ENCODE data around the gene PITPNC1. TPM values are rescaled to one million over a fixed set of nuclear protein-coding genes. Genes with fewer than 3 reads are reported as not detected.
A peak's percentile ranks its signal among the peaks of the same experiment; 100 is the strongest.
"Not testable (repeated sequence)": the region's sequence is repeated elsewhere in the genome, so short reads cannot be mapped to it uniquely, and the experiment has no call there.

PITPNC1 gene
- total and polyA plus RNA-seq, 12 donors, result 6.6 to 28.0 (median 11.5) TPM

DNA sequence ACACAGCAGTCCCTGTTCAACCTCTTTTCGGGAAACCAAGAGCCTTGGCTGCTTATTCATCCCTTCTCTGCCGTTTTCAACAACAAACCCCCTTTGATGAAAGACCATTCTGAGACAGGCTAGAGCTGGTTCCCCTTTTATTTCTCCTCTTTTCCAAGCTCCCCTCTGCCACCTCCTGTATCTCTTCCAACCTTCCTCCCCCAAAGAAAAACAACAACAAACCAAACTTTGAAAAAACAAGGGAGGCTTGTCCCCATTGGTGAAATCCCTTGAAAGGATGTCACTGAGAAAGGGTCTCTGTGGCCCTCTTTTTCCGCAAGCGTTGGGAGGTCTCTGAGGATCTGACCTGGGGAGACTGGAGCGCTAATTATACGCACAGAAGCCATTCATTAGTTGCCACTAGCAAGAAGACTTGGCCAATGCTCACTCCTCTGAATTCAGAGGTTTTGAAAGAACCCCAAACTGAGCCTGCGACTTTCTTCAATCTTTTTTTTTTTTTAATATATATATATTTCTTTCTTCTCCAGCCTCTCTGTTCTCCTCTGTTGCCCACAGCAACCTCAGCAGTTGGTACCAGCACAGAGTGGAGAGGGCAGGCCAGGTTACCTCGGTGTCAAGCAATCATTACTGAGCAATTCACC lies 101.4 kb downstream of the PITPNC1 start:
- Histone ChIP-seq H3K27ac (peak overlapping the region in 7 of 10 donors; percentile 10 to 86 (median 56)), H3K4me3 (no peak overlapping the region), H3K9me3 (no peaks in the 10 kb centered on the region), H3K27me3 (no peaks in the 10 kb centered on the region), H3K4me1 (peaks cover 0 to 77% (median 29%) of the 10 kb centered on the region in 9 donors), H3K36me3 (no peaks in the 10 kb centered on the region)
- DNase-seq (no peak), ATAC-seq (no peak)
- intact Hi-C loops (cut with DNase I), result loop anchor here in 7 of 10 donors (5.0 to 10.0 kb wide), 5 partner anchors 96 to 209 kb away; partner anchors contain the start of gene PITPNC1 (in 2 of the 7)
- WGBS, 2 donors, result 80% methylated on average over 8 of the region's 8 CpGs
- TF ChIP-seq, protein P1, sequence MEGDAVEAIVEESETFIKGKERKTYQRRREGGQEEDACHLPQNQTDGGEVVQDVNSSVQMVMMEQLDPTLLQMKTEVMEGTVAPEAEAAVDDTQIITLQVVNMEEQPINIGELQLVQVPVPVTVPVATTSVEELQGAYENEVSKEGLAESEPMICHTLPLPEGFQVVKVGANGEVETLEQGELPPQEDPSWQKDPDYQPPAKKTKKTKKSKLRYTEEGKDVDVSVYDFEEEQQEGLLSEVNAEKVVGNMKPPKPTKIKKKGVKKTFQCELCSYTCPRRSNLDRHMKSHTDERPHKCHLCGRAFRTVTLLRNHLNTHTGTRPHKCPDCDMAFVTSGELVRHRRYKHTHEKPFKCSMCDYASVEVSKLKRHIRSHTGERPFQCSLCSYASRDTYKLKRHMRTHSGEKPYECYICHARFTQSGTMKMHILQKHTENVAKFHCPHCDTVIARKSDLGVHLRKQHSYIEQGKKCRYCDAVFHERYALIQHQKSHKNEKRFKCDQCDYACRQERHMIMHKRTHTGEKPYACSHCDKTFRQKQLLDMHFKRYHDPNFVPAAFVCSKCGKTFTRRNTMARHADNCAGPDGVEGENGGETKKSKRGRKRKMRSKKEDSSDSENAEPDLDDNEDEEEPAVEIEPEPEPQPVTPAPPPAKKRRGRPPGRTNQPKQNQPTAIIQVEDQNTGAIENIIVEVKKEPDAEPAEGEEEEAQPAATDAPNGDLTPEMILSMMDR (IDR thresholded peaks at IDR 0.05), result no peak

GRCh38 chr17:67479148-67479547 lies 102.1 kb downstream of the PITPNC1 start:
- H3K36me3 ChIP-seq, result no peaks in the 10 kb centered on the region
- ATAC-seq, result no peak
- H3K27me3 ChIP-seq, result no peaks in the 10 kb centered on the region
- H3K4me3 ChIP-seq, result no peak overlapping the region
- H3K27ac ChIP-seq, result peak overlapping the region in 3 of 10 donors; percentile 60 to 86 (median 65)
- TF ChIP-seq, protein P1 (IDR thresholded peaks at IDR 0.05), result no peak
- intact Hi-C loops (cut with DNase I), result loop anchor here in 7 of 10 donors (5.0 to 10.0 kb wide), 5 partner anchors 97 to 208 kb away; partner anchors contain the start of gene PITPNC1 (in 2 of the 7)
- DNase-seq, result no peak
- H3K4me1 ChIP-seq, result peaks cover 0 to 77% (median 24%) of the 10 kb centered on the region in 9 donors
- H3K9me3 ChIP-seq, result no peaks in the 10 kb centered on the region
- 85 to 90% methylated on average over 3 of the region's 3 CpGs for WGBS, 2 donors

GRCh38 chr17:67480959-67481358 lies 103.9 kb downstream of the PITPNC1 start:
- H3K9me3 ChIP-seq, ATAC-seq, H3K27me3 ChIP-seq, H3K36me3 ChIP-seq, H3K4me3 ChIP-seq, DNase-seq: not testable (repeated sequence)
- intact Hi-C loops (cut with DNase I), result loop anchor here in 3 of 10 donors (10.0 kb wide), 3 partner anchors 124 to 214 kb away; no protein-coding TSS in a partner anchor
- Histone ChIP-seq H3K4me1 (peaks cover 0 to 70% (median 9%) of the 10 kb centered on the region in 9 donors), H3K27ac (peak overlapping the region in 1 of 10 donors; percentile 76)
- WGBS, 2 donors, result 96 to 98% methylated on average over 11 of the region's 11 CpGs

GRCh38 chr17:67481808-67482207 lies 104.7 kb downstream of the PITPNC1 start:
- H3K9me3 ChIP-seq, result no peaks in the 10 kb centered on the region
- H3K27ac ChIP-seq, result peak overlapping the region in 1 of 10 donors; percentile 76
- intact Hi-C loops (cut with DNase I), result loop anchor here in 3 of 10 donors (10.0 kb wide), 3 partner anchors 123 to 213 kb away; no protein-coding TSS in a partner anchor
- H3K4me3 ChIP-seq, result no peak overlapping the region
- TF ChIP-seq, protein P1 (IDR thresholded peaks at IDR 0.05), result no peak
- 74 to 82% methylated on average over 4 of the region's 4 CpGs for WGBS, 2 donors
- H3K36me3 ChIP-seq, result no peaks in the 10 kb centered on the region
- ATAC-seq (peak in 2 of 8 donors; percentile 23 to 68), DNase-seq (no peak)
- H3K27me3 ChIP-seq, result no peaks in the 10 kb centered on the region
- peaks cover 0 to 68% (median 6%) of the 10 kb centered on the region in 9 donors for H3K4me1 ChIP-seq
